WTC11 (cell line): ENCODE data around the gene DAAM2. TPM values are rescaled to one million over a fixed set of nuclear protein-coding genes. Genes with fewer than 3 reads are reported as not detected.

ENCODE experiments used
- ATAC-seq: fragments of 200-7000 bp; cut with Tn5 transposase; 2 replicates; pipeline ENCODE4 v1.10.0; 2021; ENCODE audit warnings: mild to moderate bottlenecking, moderate library complexity
- CTCF ChIA-PET: fragments of 300-600 bp; sonication (Branson Sonifier 250); formaldehyde crosslinking; loops from one replicate; lab custom pipeline; 2021; ENCODE audit warnings: antibody characterized with exemption; lab: Charles Lee
- POLR2A ChIA-PET: fragments of 350-600 bp; sonication (Branson Sonifier 250); formaldehyde crosslinking; loops from one replicate; lab custom pipeline; 2021; ENCODE audit warnings: antibody characterized with exemption; lab: Charles Lee
- DNase-seq: peaks from one replicate; pipeline ENCODE4 v3.0.0; 2021; ENCODE audit warnings: low spot score
- H3K27ac Mint-ChIP-seq: 2 replicates; pipeline ENCODE4 v1.8.0; 2021; ENCODE audit warnings: mixed read lengths
- H3K27me3 Mint-ChIP-seq: 2 replicates; pipeline ENCODE4 v1.8.0; 2021; ENCODE audit warnings: low read depth, mild to moderate bottlenecking, moderate library complexity, mixed read lengths
- H3K36me3 Mint-ChIP-seq: 2 replicates; pipeline ENCODE4 v1.8.0; 2021; ENCODE audit warnings: mixed read lengths
- H3K4me1 Mint-ChIP-seq: 2 replicates; pipeline ENCODE4 v1.8.0; 2022; ENCODE audit warnings: mixed read lengths
- H3K4me3 Mint-ChIP-seq: 2 replicates; pipeline ENCODE4 v1.8.0; 2021; ENCODE audit warnings: mild to moderate bottlenecking, moderate library complexity, mixed read lengths
- H3K9me3 Mint-ChIP-seq: 2 replicates; pipeline ENCODE4 v1.8.0; 2021; ENCODE audit warnings: mixed read lengths
- CBFB ChIP-seq: sonication (generic); formaldehyde crosslinking; IDR thresholded peaks from 2 replicates; pipeline ENCODE4 v1.8.1; 2022; ENCODE audit warnings: mild to moderate bottlenecking, low read depth, missing genetic modification reagents
- CREB1 ChIP-seq: sonication (generic); formaldehyde crosslinking; IDR thresholded peaks from 2 replicates; pipeline ENCODE4 v1.8.0; 2023; ENCODE audit warnings: mild to moderate bottlenecking, missing genetic modification reagents
- HMGA2 ChIP-seq: fragments of 250-450 bp; sonication (Bioruptor Pico); IDR thresholded peaks from 2 replicates; pipeline ENCODE4 v1.4.0; 2021; ENCODE audit warnings: mild to moderate bottlenecking, moderate library complexity
- IRF2 ChIP-seq: sonication (generic); formaldehyde crosslinking; IDR thresholded peaks from 2 replicates; pipeline ENCODE4 v1.8.0; 2022; ENCODE audit warnings: low read depth, missing genetic modification reagents, borderline replicate concordance
- JUN ChIP-seq: sonication (generic); formaldehyde crosslinking; IDR thresholded peaks from 2 replicates; pipeline ENCODE4 v1.8.0; 2023; ENCODE audit warnings: mild to moderate bottlenecking, missing genetic modification reagents
- NFATC4 ChIP-seq: fragments of 250-450 bp; sonication (Bioruptor Pico); IDR thresholded peaks from 2 replicates; pipeline ENCODE4 v1.9.0; 2021; ENCODE audit warnings: mild to moderate bottlenecking
- NFE2L1 ChIP-seq: sonication (generic); formaldehyde crosslinking; IDR thresholded peaks from 2 replicates; pipeline ENCODE4 v1.8.1; 2023; ENCODE audit warnings: missing genetic modification reagents
- NFYB ChIP-seq: sonication (generic); formaldehyde crosslinking; conservative IDR thresholded peaks from 2 replicates; pipeline ENCODE4 v1.8.0; 2022; ENCODE audit warnings: low read depth, missing genetic modification reagents
- SMAD4 ChIP-seq: sonication (generic); formaldehyde crosslinking; IDR thresholded peaks from 2 replicates; pipeline ENCODE4 v1.8.0; 2022; ENCODE audit warnings: mild to moderate bottlenecking, missing genetic modification reagents
- TEAD4 ChIP-seq: sonication (generic); formaldehyde crosslinking; IDR thresholded peaks from 2 replicates; pipeline ENCODE4 v1.8.0; 2022; ENCODE audit warnings: mild to moderate bottlenecking, missing genetic modification reagents
- ZNF219 ChIP-seq: sonication (generic); formaldehyde crosslinking; IDR thresholded peaks from 2 replicates; pipeline ENCODE4 v1.8.0; 2023; ENCODE audit warnings: missing genetic modification reagents, mild to moderate bottlenecking, borderline replicate concordance
- ZNF416 ChIP-seq: fragments of 250-450 bp; sonication (Bioruptor Pico); IDR thresholded peaks from 2 replicates; pipeline ENCODE4 v1.9.0; 2021; ENCODE audit warnings: mild to moderate bottlenecking, inconsistent platforms
- ZNF671 ChIP-seq: fragments of 250-450 bp; sonication (Bioruptor Pico); IDR thresholded peaks from 2 replicates; pipeline ENCODE4 v1.8.0; 2021; ENCODE audit warnings: mild to moderate bottlenecking
- total RNA-seq: library from RNA; stranded (reverse); gene quantifications from 3 replicates; pipeline ENCODE4 v1.2.3, GENCODE V29; 2021
- TF ChIP-seq, protein P1 (sequence below): sonication (generic); formaldehyde crosslinking; IDR thresholded peaks from 2 replicates; pipeline ENCODE4 v1.8.0; 2022; ENCODE audit warnings: mild to moderate bottlenecking, missing genetic modification reagents
- TF ChIP-seq, protein P2 (sequence below): sonication (generic); formaldehyde crosslinking; IDR thresholded peaks from 2 replicates; pipeline ENCODE4 v1.8.0; 2022; ENCODE audit warnings: mild to moderate bottlenecking, missing genetic modification reagents
- TF ChIP-seq, protein P3 (sequence below): sonication (generic); formaldehyde crosslinking; conservative IDR thresholded peaks from 2 replicates; pipeline ENCODE4 v1.8.1; 2023; ENCODE audit warnings: mild to moderate bottlenecking, low read depth, missing genetic modification reagents, moderate library complexity
- TF ChIP-seq, protein P4 (sequence below): sonication (generic); formaldehyde crosslinking; IDR thresholded peaks from 2 replicates; pipeline ENCODE4 v1.8.0; 2023; ENCODE audit warnings: mild to moderate bottlenecking, missing genetic modification reagents
- TF ChIP-seq, protein P5 (sequence below): fragments of 250-450 bp; sonication (Bioruptor Pico); IDR thresholded peaks from 2 replicates; pipeline ENCODE4 v1.9.0; 2021; ENCODE audit warnings: mild to moderate bottlenecking
- TF ChIP-seq, protein P6 (sequence below): sonication (generic); formaldehyde crosslinking; IDR thresholded peaks from 2 replicates; pipeline ENCODE4 v1.8.0; 2022; ENCODE audit warnings: missing genetic modification reagents
- TF ChIP-seq, protein P7 (sequence below): fragments of 250-450 bp; sonication (Bioruptor Pico); IDR thresholded peaks from 2 replicates; pipeline ENCODE4 v1.8.0; 2021; ENCODE audit warnings: mild to moderate bottlenecking

DAAM2 gene
- total RNA-seq, 1 experiment from 2014 or later: 2.0 TPM

DNA sequence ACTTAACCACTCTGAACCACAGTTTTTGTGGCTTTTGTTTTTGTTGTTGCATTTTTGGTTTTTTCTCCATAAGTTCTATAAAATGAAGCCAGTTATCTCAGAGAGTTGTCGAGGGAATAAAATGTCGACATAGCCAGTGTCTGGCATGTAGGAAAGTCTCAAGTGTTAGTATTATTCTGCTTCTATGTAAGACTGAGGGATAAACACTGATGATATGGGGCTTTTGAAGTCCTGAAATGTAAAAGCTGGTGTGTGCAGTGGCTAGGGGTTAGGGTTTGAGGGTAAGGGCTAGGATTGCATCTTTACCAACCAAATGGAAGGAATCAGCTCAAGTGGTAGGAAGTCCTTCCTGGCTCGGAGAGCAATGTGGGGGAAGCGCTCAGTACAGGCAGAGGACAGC lies 59.2 kb downstream of the DAAM2 start:
- H3K4me3 Mint-ChIP-seq: no peak overlapping the region
- DNase-seq (no peak), ATAC-seq (no peak)
- H3K36me3 Mint-ChIP-seq: no peaks in the 10 kb centered on the region
- no peaks in the 10 kb centered on the region for H3K27me3 Mint-ChIP-seq
- H3K4me1 Mint-ChIP-seq: peaks cover 19% of the 10 kb centered on the region
- no peaks in the 10 kb centered on the region for H3K9me3 Mint-ChIP-seq
- CTCF ChIA-PET: interaction anchor here (1.0 to 1.2 kb wide), 2 partner anchors 13 to 489 kb away, joined by 3 read pairs; no protein-coding TSS in a partner anchor
- POLR2A ChIA-PET: no interaction called here
- no peak overlapping the region for H3K27ac Mint-ChIP-seq
- TF ChIP-seq ZNF219 (CRISPR knock-in tag) (no peak), TEAD4 (CRISPR knock-in tag) (no peak), ZNF671 (CRISPR knock-in tag) (no peak), HMGA2 (no peak), CREB1 (no peak), NFYB (no peak), IRF2 (CRISPR knock-in tag) (no peak), CBFB (CRISPR knock-in tag) (no peak), SMAD4 (no peak)
- TF ChIP-seq, protein P1, sequence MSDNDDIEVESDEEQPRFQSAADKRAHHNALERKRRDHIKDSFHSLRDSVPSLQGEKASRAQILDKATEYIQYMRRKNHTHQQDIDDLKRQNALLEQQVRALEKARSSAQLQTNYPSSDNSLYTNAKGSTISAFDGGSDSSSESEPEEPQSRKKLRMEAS (CRISPR knock-in tag): no peak
- TF ChIP-seq, protein P2, sequence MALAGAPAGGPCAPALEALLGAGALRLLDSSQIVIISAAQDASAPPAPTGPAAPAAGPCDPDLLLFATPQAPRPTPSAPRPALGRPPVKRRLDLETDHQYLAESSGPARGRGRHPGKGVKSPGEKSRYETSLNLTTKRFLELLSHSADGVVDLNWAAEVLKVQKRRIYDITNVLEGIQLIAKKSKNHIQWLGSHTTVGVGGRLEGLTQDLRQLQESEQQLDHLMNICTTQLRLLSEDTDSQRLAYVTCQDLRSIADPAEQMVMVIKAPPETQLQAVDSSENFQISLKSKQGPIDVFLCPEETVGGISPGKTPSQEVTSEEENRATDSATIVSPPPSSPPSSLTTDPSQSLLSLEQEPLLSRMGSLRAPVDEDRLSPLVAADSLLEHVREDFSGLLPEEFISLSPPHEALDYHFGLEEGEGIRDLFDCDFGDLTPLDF (CRISPR knock-in tag): no peak
- TF ChIP-seq, protein P3, sequence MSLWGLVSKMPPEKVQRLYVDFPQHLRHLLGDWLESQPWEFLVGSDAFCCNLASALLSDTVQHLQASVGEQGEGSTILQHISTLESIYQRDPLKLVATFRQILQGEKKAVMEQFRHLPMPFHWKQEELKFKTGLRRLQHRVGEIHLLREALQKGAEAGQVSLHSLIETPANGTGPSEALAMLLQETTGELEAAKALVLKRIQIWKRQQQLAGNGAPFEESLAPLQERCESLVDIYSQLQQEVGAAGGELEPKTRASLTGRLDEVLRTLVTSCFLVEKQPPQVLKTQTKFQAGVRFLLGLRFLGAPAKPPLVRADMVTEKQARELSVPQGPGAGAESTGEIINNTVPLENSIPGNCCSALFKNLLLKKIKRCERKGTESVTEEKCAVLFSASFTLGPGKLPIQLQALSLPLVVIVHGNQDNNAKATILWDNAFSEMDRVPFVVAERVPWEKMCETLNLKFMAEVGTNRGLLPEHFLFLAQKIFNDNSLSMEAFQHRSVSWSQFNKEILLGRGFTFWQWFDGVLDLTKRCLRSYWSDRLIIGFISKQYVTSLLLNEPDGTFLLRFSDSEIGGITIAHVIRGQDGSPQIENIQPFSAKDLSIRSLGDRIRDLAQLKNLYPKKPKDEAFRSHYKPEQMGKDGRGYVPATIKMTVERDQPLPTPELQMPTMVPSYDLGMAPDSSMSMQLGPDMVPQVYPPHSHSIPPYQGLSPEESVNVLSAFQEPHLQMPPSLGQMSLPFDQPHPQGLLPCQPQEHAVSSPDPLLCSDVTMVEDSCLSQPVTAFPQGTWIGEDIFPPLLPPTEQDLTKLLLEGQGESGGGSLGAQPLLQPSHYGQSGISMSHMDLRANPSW: no peak

DNA sequence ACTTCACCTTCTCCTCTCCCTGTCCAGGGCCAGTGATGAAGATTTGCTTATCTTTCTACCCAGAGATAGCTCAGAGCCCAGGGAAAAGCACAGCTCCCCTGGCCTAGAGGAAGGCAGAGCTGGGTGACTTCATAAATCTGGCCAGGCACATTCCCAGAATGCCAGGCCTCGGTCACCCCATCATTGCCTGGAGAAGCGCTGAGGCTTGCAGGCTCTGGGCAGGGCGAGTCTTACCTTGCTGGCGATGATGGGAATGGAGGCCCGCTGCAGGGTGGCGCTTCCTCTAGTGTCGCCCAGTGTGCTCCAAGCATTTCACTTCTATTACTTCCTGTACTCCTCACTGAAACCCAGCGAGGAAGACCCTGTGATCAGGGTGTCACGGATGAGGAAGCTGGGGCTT lies 60.1 kb downstream of the DAAM2 start:
- POLR2A ChIA-PET: no interaction called here
- no peak for TF ChIP-seq NFE2L1 (CRISPR knock-in tag)
- TF ChIP-seq, protein P4, sequence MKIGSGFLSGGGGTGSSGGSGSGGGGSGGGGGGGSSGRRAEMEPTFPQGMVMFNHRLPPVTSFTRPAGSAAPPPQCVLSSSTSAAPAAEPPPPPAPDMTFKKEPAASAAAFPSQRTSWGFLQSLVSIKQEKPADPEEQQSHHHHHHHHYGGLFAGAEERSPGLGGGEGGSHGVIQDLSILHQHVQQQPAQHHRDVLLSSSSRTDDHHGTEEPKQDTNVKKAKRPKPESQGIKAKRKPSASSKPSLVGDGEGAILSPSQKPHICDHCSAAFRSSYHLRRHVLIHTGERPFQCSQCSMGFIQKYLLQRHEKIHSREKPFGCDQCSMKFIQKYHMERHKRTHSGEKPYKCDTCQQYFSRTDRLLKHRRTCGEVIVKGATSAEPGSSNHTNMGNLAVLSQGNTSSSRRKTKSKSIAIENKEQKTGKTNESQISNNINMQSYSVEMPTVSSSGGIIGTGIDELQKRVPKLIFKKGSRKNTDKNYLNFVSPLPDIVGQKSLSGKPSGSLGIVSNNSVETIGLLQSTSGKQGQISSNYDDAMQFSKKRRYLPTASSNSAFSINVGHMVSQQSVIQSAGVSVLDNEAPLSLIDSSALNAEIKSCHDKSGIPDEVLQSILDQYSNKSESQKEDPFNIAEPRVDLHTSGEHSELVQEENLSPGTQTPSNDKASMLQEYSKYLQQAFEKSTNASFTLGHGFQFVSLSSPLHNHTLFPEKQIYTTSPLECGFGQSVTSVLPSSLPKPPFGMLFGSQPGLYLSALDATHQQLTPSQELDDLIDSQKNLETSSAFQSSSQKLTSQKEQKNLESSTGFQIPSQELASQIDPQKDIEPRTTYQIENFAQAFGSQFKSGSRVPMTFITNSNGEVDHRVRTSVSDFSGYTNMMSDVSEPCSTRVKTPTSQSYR: no peak
- TF ChIP-seq, protein P5, sequence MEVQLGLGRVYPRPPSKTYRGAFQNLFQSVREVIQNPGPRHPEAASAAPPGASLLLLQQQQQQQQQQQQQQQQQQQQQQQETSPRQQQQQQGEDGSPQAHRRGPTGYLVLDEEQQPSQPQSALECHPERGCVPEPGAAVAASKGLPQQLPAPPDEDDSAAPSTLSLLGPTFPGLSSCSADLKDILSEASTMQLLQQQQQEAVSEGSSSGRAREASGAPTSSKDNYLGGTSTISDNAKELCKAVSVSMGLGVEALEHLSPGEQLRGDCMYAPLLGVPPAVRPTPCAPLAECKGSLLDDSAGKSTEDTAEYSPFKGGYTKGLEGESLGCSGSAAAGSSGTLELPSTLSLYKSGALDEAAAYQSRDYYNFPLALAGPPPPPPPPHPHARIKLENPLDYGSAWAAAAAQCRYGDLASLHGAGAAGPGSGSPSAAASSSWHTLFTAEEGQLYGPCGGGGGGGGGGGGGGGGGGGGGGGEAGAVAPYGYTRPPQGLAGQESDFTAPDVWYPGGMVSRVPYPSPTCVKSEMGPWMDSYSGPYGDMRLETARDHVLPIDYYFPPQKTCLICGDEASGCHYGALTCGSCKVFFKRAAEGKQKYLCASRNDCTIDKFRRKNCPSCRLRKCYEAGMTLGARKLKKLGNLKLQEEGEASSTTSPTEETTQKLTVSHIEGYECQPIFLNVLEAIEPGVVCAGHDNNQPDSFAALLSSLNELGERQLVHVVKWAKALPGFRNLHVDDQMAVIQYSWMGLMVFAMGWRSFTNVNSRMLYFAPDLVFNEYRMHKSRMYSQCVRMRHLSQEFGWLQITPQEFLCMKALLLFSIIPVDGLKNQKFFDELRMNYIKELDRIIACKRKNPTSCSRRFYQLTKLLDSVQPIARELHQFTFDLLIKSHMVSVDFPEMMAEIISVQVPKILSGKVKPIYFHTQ: no peak
- TF ChIP-seq, protein P6, sequence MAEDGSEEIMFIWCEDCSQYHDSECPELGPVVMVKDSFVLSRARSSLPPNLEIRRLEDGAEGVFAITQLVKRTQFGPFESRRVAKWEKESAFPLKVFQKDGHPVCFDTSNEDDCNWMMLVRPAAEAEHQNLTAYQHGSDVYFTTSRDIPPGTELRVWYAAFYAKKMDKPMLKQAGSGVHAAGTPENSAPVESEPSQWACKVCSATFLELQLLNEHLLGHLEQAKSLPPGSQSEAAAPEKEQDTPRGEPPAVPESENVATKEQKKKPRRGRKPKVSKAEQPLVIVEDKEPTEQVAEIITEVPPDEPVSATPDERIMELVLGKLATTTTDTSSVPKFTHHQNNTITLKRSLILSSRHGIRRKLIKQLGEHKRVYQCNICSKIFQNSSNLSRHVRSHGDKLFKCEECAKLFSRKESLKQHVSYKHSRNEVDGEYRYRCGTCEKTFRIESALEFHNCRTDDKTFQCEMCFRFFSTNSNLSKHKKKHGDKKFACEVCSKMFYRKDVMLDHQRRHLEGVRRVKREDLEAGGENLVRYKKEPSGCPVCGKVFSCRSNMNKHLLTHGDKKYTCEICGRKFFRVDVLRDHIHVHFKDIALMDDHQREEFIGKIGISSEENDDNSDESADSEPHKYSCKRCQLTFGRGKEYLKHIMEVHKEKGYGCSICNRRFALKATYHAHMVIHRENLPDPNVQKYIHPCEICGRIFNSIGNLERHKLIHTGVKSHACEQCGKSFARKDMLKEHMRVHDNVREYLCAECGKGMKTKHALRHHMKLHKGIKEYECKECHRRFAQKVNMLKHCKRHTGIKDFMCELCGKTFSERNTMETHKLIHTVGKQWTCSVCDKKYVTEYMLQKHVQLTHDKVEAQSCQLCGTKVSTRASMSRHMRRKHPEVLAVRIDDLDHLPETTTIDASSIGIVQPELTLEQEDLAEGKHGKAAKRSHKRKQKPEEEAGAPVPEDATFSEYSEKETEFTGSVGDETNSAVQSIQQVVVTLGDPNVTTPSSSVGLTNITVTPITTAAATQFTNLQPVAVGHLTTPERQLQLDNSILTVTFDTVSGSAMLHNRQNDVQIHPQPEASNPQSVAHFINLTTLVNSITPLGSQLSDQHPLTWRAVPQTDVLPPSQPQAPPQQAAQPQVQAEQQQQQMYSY (CRISPR knock-in tag): no peak
- TF ChIP-seq, protein P7, sequence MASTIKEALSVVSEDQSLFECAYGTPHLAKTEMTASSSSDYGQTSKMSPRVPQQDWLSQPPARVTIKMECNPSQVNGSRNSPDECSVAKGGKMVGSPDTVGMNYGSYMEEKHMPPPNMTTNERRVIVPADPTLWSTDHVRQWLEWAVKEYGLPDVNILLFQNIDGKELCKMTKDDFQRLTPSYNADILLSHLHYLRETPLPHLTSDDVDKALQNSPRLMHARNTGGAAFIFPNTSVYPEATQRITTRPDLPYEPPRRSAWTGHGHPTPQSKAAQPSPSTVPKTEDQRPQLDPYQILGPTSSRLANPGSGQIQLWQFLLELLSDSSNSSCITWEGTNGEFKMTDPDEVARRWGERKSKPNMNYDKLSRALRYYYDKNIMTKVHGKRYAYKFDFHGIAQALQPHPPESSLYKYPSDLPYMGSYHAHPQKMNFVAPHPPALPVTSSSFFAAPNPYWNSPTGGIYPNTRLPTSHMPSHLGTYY (CRISPR knock-in tag): no peak
- no peak for TF ChIP-seq NFATC4
- TF ChIP-seq ZNF416 (CRISPR knock-in tag): no peak
- no peak for TF ChIP-seq JUN

More for the DNA sequence above, 60.1 kb downstream of the DAAM2 start:
- H3K27me3 Mint-ChIP-seq: no peaks in the 10 kb centered on the region
- DNase-seq (no peak), ATAC-seq (no peak)
- no peaks in the 10 kb centered on the region for H3K9me3 Mint-ChIP-seq
- no peak overlapping the region for H3K4me3 Mint-ChIP-seq
- no peak overlapping the region for H3K27ac Mint-ChIP-seq
- CTCF ChIA-PET: interaction anchor here (1.1 kb wide), 1 partner anchor 13 kb away, joined by 5 read pairs; no protein-coding TSS in a partner anchor
- peaks cover 19% of the 10 kb centered on the region for H3K4me1 Mint-ChIP-seq
- H3K36me3 Mint-ChIP-seq: no peaks in the 10 kb centered on the region
